Hematopoietic multipotent progenitor cell treated with erythropoietin and hydrocortisone succinate and interleukin-3 and kit ligand, for 6 days (in vitro differentiated cells): ENCODE measurements around the gene AEBP1.

Experiments used
- DNase-seq: peaks from one replicate; pipeline ENCODE4 v3.0.0-alpha.2; 2015

AEBP1 gene

GRCh38 chr7:44106311-44107065, 2.3 kb downstream of the AEBP1 start:
- no peak for DNase-seq

GRCh38 chr7:44107116-44107960, 3.2 kb downstream of the AEBP1 start:
- DNase-seq: no peak

- no peak for DNase-seq
Observed at GRCh38 chr7:44107961-44108767, 4.0 kb downstream of the AEBP1 start.

GRCh38 chr7:44108768-44109750, 4.9 kb downstream of the AEBP1 start:
- no peak for DNase-seq

- DNase-seq: no peak
Observed at GRCh38 chr7:44109991-44110390, 5.8 kb downstream of the AEBP1 start.

- no peak for DNase-seq
Observed at GRCh38 chr7:44110719-44111635, 6.8 kb downstream of the AEBP1 start.

GRCh38 chr7:44111761-44112160, 7.6 kb downstream of the AEBP1 start:
- no peak for DNase-seq

- DNase-seq: no peak
Observed at GRCh38 chr7:44112231-44112996, 8.3 kb downstream of the AEBP1 start.

- DNase-seq: no peak
Observed at GRCh38 chr7:44112997-44113763, 9.0 kb downstream of the AEBP1 start.

- no peak for DNase-seq
Observed at GRCh38 chr7:44113764-44114354, 9.7 kb downstream of the AEBP1 start.

- DNase-seq: no peak
Observed at GRCh38 chr7:44114586-44115310, 10.6 kb downstream of the AEBP1 start.

- DNase-seq: no peak
Observed at GRCh38 chr7:44116087-44116788, 12.1 kb downstream of the AEBP1 start.

- DNase-seq: no peak
Observed at GRCh38 chr7:44116789-44117666, 12.9 kb downstream of the AEBP1 start.

GRCh38 chr7:44117801-44118429, 13.8 kb downstream of the AEBP1 start:
- DNase-seq: no peak

GRCh38 chr7:44119829-44120380, 15.8 kb downstream of the AEBP1 start:
- no peak for DNase-seq

GRCh38 chr7:44120395-44120794, 16.2 kb downstream of the AEBP1 start:
- DNase-seq: no peak
